Endothelial cell of umbilical vein (primary cell): Measurements from ENCODE around the gene HBQ1. TPM values are rescaled to one million over a fixed set of nuclear protein-coding genes. Genes with fewer than 3 reads are reported as not detected.

Experiments used
- BruUV-seq: library from RNA; stranded (reverse); fragments of 400-500 nt; replicated peaks from 2 replicates; lab custom pipeline; 2021; lab: Mats Ljungman, UMichigan
- CTCF ChIA-PET: fragments of 300-600, 350-600 bp; sonication (Branson Sonifier 250); formaldehyde crosslinking; loops from one replicate; lab custom pipeline; 2021; ENCODE audit warnings: antibody characterized with exemption, inconsistent platforms; lab: Charles Lee
- POLR2A ChIA-PET: fragments of 300-600, 350-600 bp; sonication (Branson Sonifier 250); formaldehyde crosslinking; loops from one replicate; lab custom pipeline; 2021; ENCODE audit warnings: antibody characterized with exemption, inconsistent platforms; lab: Charles Lee
- DNase-seq: peaks from one replicate; pipeline ENCODE4 v3.0.0-alpha.2; 2011; ENCODE audit warnings: low read depth, low spot score
- FAIRE-seq: peaks from 2 replicates; lab custom pipeline; 2011; peaks lifted over from hg19 to GRCh38; lab: Jason Lieb, UNC
- H2AFZ ChIP-seq: 2 replicates; pipeline ENCODE4 v1.6.0; 2012; ENCODE audit warnings: low read depth, low read length, control low read depth, inconsistent platforms
- H3K27ac ChIP-seq: 2 replicates; pipeline ENCODE4 v1.5.1; 2011; ENCODE audit warnings: low read depth, mild to moderate bottlenecking, control low read depth, low read length, moderate library complexity; ENCODE audit not compliant: insufficient read depth
- H3K27me3 ChIP-seq, 2 experiments: 2 replicates each; pipeline versions ENCODE4 v1.6.0 to v1.6.1; 2011; ENCODE audit warnings: low read length in 2 of 2, mixed read lengths in 1 of 2; ENCODE audit not compliant: control insufficient read depth in 2 of 2, insufficient read depth in 2 of 2
- H3K36me3 ChIP-seq, 2 experiments: 2 replicates in 1 of 2; 3 replicates in 1 of 2; pipeline ENCODE4 v1.5.1; 2011; ENCODE audit warnings: low read length in 2 of 2, mild to moderate bottlenecking in 1 of 2, moderate library complexity in 1 of 2; ENCODE audit not compliant: control insufficient read depth in 2 of 2, insufficient read depth in 2 of 2; ENCODE audit errors: extremely low read depth in 1 of 2
- H3K4me1 ChIP-seq: 3 replicates; pipeline ENCODE4 v1.5.1; 2011; ENCODE audit warnings: mild to moderate bottlenecking, low read length; ENCODE audit not compliant: control insufficient read depth, insufficient read depth; ENCODE audit errors: extremely low read depth
- H3K4me2 ChIP-seq: 2 replicates; pipeline ENCODE4 v1.6.1; 2011; ENCODE audit warnings: low read length, control low read depth, mixed read lengths; ENCODE audit not compliant: insufficient read depth
- H3K4me3 ChIP-seq, 3 experiments: fragments of 200-600 bp in 1 of 3; sonication (generic), shearing (Covaris generic) in 1 of 3; replicated peaks in 1 of 3; 2 replicates each; pipeline ENCODE4 v1.5.1; 2011 to 2016; ENCODE audit warnings: control low read depth in 3 of 3, low read length in 3 of 3, mild to moderate bottlenecking in 2 of 3, inconsistent platforms in 1 of 3, low read depth in 1 of 3, moderate library complexity in 1 of 3; ENCODE audit not compliant: insufficient read depth in 1 of 3
- H3K79me2 ChIP-seq: 2 replicates; pipeline ENCODE4 v1.6.0; 2012; ENCODE audit warnings: low read length, inconsistent platforms; ENCODE audit not compliant: control insufficient read depth, insufficient read depth
- H3K9ac ChIP-seq: replicated peaks from 2 replicates; pipeline ENCODE3; 2011; ENCODE audit warnings: low read length, control low read depth; ENCODE audit not compliant: insufficient read depth; ENCODE audit errors: extremely low read depth
- H3K9me1 ChIP-seq: replicated peaks from 3 replicates; pipeline ENCODE4 v1.6.0; 2011; ENCODE audit warnings: mild to moderate bottlenecking, low read length; ENCODE audit not compliant: control insufficient read depth, insufficient read depth; ENCODE audit errors: extremely low read depth
- H3K9me3 ChIP-seq: replicated peaks from 2 replicates; pipeline ENCODE4 v1.5.1; 2012; ENCODE audit warnings: low read length, inconsistent platforms; ENCODE audit not compliant: control insufficient read depth, insufficient read depth
- H4K20me1 ChIP-seq: replicated peaks from 2 replicates; pipeline ENCODE3; 2011; ENCODE audit warnings: mild to moderate bottlenecking, low read length; ENCODE audit not compliant: control insufficient read depth, insufficient read depth; ENCODE audit errors: extremely low read depth
- CTCF ChIP-seq, 2 donors: IDR thresholded peaks; 1 replicate in 1 of 2; 2 replicates in 1 of 2; pipeline ENCODE4 v1.5.1; 2011; ENCODE audit warnings: low read length in 2 of 2, mild to moderate bottlenecking in 2 of 2, moderate library complexity in 2 of 2, control low read depth in 1 of 2, inconsistent platforms in 1 of 2, low read depth in 1 of 2; ENCODE audit not compliant: insufficient read depth in 1 of 2; ENCODE audit errors: extremely low read depth in 1 of 2
- EZH2 ChIP-seq: IDR thresholded peaks from 2 replicates; pipeline ENCODE4 v1.6.1; 2012; ENCODE audit warnings: borderline replicate concordance, low read depth, mild to moderate bottlenecking, moderate library complexity, low read length, inconsistent platforms; ENCODE audit not compliant: severe bottlenecking
- GATA2 ChIP-seq: IDR thresholded peaks from 2 replicates; pipeline ENCODE4 v1.7.0; 2011; ENCODE audit warnings: low read depth, mild to moderate bottlenecking, moderate library complexity, mixed read lengths, low read length; ENCODE audit not compliant: insufficient read length, insufficient read depth
- JUN ChIP-seq: IDR thresholded peaks from 2 replicates; pipeline ENCODE4 v1.6.1; 2011; ENCODE audit warnings: borderline replicate concordance, low read depth; ENCODE audit not compliant: insufficient read length, insufficient read depth
- MYC ChIP-seq: IDR thresholded peaks from one replicate; pipeline ENCODE4 v1.6.1; 2011; ENCODE audit warnings: mild to moderate bottlenecking, low read depth, low read length
- POLR2A ChIP-seq: IDR thresholded peaks from 2 replicates; pipeline ENCODE4 v1.6.1; 2012; ENCODE audit warnings: low read depth, mild to moderate bottlenecking, control low read depth, low read length
- POLR2AphosphoS5 ChIP-seq: IDR thresholded peaks from 2 replicates; pipeline ENCODE4 v1.6.1; 2012; ENCODE audit warnings: low read depth, mild to moderate bottlenecking, control low read depth, low read length, moderate library complexity; ENCODE audit not compliant: insufficient read depth
- dilution Hi-C: fragments of 300-500 bp; cut with MboI; formaldehyde crosslinking; loops from one replicate; pipeline ENCODE4 v1.15.0; 2019; ENCODE audit warnings: low sequenced_read_pairs; ENCODE audit not compliant: extremely low pct_ligation_motif_present
- intact Hi-C: fragments of 100-400 bp; cut with micrococcal nuclease; formaldehyde crosslinking; loops from one replicate; pipeline ENCODE4 v1.10.0; 2022
- polyA plus RNA-seq, 4 experiments: library from polyadenylated mRNA; depleted of rRNA in 3 of 4; stranded (reverse) in 3 of 4; unstranded in 1 of 4; fragments of >200 nt; gene quantifications; 2 replicates each; pipeline versions ENCODE4 v1.2.1 to v1.2.3, GENCODE V29; 2011 to 2012; ENCODE audit warnings: missing spikeins in 1 of 4
- total RNA-seq: library from RNA; stranded (reverse); gene quantifications from 2 replicates; pipeline ENCODE4 v1.2.3, GENCODE V29; 2021

The HBQ1 gene
- total and polyA plus RNA-seq, 2 donors (not counting 3 experiments of a cell fraction or from before 2014, with no cell fraction given): 0.75 TPM; not detected in 1

- H3K27me3 ChIP-seq: no peaks in the 10 kb centered on the region
Observed at GRCh38 chr16:191831-192230, 11.6 kb downstream of the HBQ1 start.

GRCh38 chr16:192686-193085 is 12.4 kb downstream of the HBQ1 start:
- TF ChIP-seq GATA2 (no peak), POLR2AphosphoS5 (no peak), CTCF (IDR thresholded peaks at IDR 0.05; ENCODE audit: extremely low read depth in 1 of 2, insufficient read depth in 1 of 2, low read depth in 1 of 2, low read length in 2 of 2) (no peak), POLR2A (no peak), EZH2 (no peak), JUN (no peak), MYC (no peak)
- Histone ChIP-seq H3K79me2 (no peaks in the 10 kb centered on the region), H3K9ac (no peak overlapping the region), H3K9me1 (no peaks in the 10 kb centered on the region), H3K4me1 (no peaks in the 10 kb centered on the region), H3K4me3 (no peak overlapping the region), H2AFZ (no peak overlapping the region), H3K36me3 (peaks cover 20 to 60% of the 10 kb centered on the region in 2 experiments), H3K27ac (no peak overlapping the region), H3K4me2 (no peak overlapping the region), H3K9me3 (no peaks in the 10 kb centered on the region), H3K27me3 (no peaks in the 10 kb centered on the region), H4K20me1 (no peaks in the 10 kb centered on the region)
- no peak for DNase-seq
- intact Hi-C loops: no loop called here
- dilution Hi-C loops: no loop called here
- BruUV-seq: no TSS peak
- no peak for FAIRE-seq
- CTCF ChIA-PET: interaction anchor here (1.0 kb wide), 1 partner anchor 85 kb away, joined by 3 read pairs; no protein-coding TSS in a partner anchor
- POLR2A ChIA-PET: no interaction called here

More at GRCh38 chr16:191831-192230, 11.6 kb downstream of the HBQ1 start:
- no peak for DNase-seq
- no peak overlapping the region for H3K4me2 ChIP-seq
- no peaks in the 10 kb centered on the region for H3K9me1 ChIP-seq
- H3K4me1 ChIP-seq: no peaks in the 10 kb centered on the region
- no peak overlapping the region for H3K27ac ChIP-seq
- no TSS peak for BruUV-seq
- no peaks in the 10 kb centered on the region for H3K79me2 ChIP-seq
- no peak for TF ChIP-seq CTCF (IDR thresholded peaks at IDR 0.05; ENCODE audit: extremely low read depth in 1 of 2, insufficient read depth in 1 of 2, low read depth in 1 of 2, low read length in 2 of 2)
- POLR2A ChIA-PET: interaction anchor here (0.6 kb wide), 1 partner anchor 9 kb away, joined by 6 read pairs; no protein-coding TSS in a partner anchor
- H3K9ac ChIP-seq: no peak overlapping the region
- H3K4me3 ChIP-seq: no peak overlapping the region
- H3K9me3 ChIP-seq: no peaks in the 10 kb centered on the region
- dilution Hi-C loops: no loop called here
- intact Hi-C loops: no loop called here
- no peak for FAIRE-seq
- CTCF ChIA-PET: interaction anchor here (0.8 to 1.4 kb wide), 5 partner anchors 11 to 171 kb away, joined by 3 to 4 read pairs (median 3); partner anchors contain the start of gene HBQ1
- peaks cover 24 to 61% of the 10 kb centered on the region in 2 experiments for H3K36me3 ChIP-seq
- H4K20me1 ChIP-seq: no peaks in the 10 kb centered on the region
- H2AFZ ChIP-seq: no peak overlapping the region
